Measurements from ENCODE around the gene FUT9. TPM values are rescaled to one million over a fixed set of nuclear protein-coding genes. Genes with fewer than 3 reads are reported as not detected.

FUT9 gene
- total RNA-seq, 5 donors from 2014 or later (not counting 1 experiment from before 2014, with no cell fraction given), result not detected

GRCh38 chr6:96014846-96015517 lies 792 bp upstream of the FUT9 start:
- H3K27me3 Mint-ChIP-seq, result peaks cover 26 to 29% of the 10 kb centered on the region in 2 donors
- H3K27ac ChIP-seq (ENCODE audit: low read length), result no peak overlapping the region

GRCh38 chr6:96016334-96017069 lies 728 bp downstream of the FUT9 start:
- Mint-ChIP-seq H3K4me3 (peak overlapping the region in 1 of 3 donors; percentile 39), H3K27me3 (peaks cover 26 to 29% of the 10 kb centered on the region in 2 donors), H3K36me3 (no peaks in the 10 kb centered on the region), H3K9me3 (peaks cover 0 to 3% (median 0%) of the 10 kb centered on the region in 3 donors), H3K27ac (no peak overlapping the region), H3K4me1 (peaks cover 0 to 6% (median 0%) of the 10 kb centered on the region in 3 donors)
- POLR2A ChIA-PET, result no interaction called here
- DNase-seq (no peak), ATAC-seq (replicated peaks in 1 of 4) (no peak)
- H3K36me3 ChIP-seq (ENCODE audit: control insufficient read depth in 2 of 2, extremely low read depth in 1 of 2, insufficient read depth in 1 of 2, low read length in 1 of 2), result no peaks in the 10 kb centered on the region
- WGBS (ENCODE audit: insufficient coverage), result 5% methylated on average over 14 of the region's 18 CpGs
- H3K9me3 ChIP-seq, result no peaks in the 10 kb centered on the region
- H3K4me3 ChIP-seq (ENCODE audit: control insufficient read depth in 1 of 2, extremely low read depth in 1 of 2, low read length in 1 of 2), result no peak overlapping the region
- peaks cover 7 to 13% of the 10 kb centered on the region in 2 experiments for H3K27me3 ChIP-seq (replicated peaks in 1 of 2; ENCODE audit: control insufficient read depth in 2 of 2, extremely low read depth in 1 of 2, insufficient read depth in 2 of 2, low read length in 1 of 2)
- no peak overlapping the region for H3K27ac ChIP-seq (ENCODE audit: low read length)
- CTCF ChIA-PET, result interaction anchor here in 1 of 2 donors (0.6 kb wide), 1 partner anchor 926 kb away, joined by 6 read pairs; no protein-coding TSS in a partner anchor
- no peaks in the 10 kb centered on the region for H3K4me1 ChIP-seq (ENCODE audit: control insufficient read depth in 1 of 2, extremely low read depth in 1 of 2, insufficient read depth in 2 of 2, low read length in 2 of 2)

More at GRCh38 chr6:96014846-96015517, 792 bp upstream of the FUT9 start:
- Mint-ChIP-seq H3K4me1 (peaks cover 0 to 6% (median 0%) of the 10 kb centered on the region in 3 donors), H3K27ac (no peak overlapping the region), H3K4me3 (no peak overlapping the region), H3K9me3 (peaks cover 0 to 3% (median 0%) of the 10 kb centered on the region in 3 donors), H3K36me3 (no peaks in the 10 kb centered on the region)
- CTCF ChIA-PET, result no interaction called here
- Histone ChIP-seq H3K4me3 (ENCODE audit: control insufficient read depth in 1 of 2, extremely low read depth in 1 of 2, low read length in 1 of 2) (no peak overlapping the region), H3K27me3 (replicated peaks in 1 of 2; ENCODE audit: control insufficient read depth in 2 of 2, extremely low read depth in 1 of 2, insufficient read depth in 2 of 2, low read length in 1 of 2) (peaks cover 7 to 13% of the 10 kb centered on the region in 2 experiments), H3K4me1 (ENCODE audit: control insufficient read depth in 1 of 2, extremely low read depth in 1 of 2, insufficient read depth in 2 of 2, low read length in 2 of 2) (no peaks in the 10 kb centered on the region), H3K36me3 (ENCODE audit: control insufficient read depth in 2 of 2, extremely low read depth in 1 of 2, insufficient read depth in 1 of 2, low read length in 1 of 2) (no peaks in the 10 kb centered on the region), H3K9me3 (no peaks in the 10 kb centered on the region)
- 3% methylated on average over 11 of the region's 20 CpGs for WGBS (ENCODE audit: insufficient coverage)
- POLR2A ChIA-PET, result no interaction called here
- ATAC-seq (replicated peaks in 1 of 4) (peak in 1 of 4 experiments; percentile 13), DNase-seq (no peak)

- no peak overlapping the region for H3K4me3 Mint-ChIP-seq
- DNase-seq (no peak), ATAC-seq (replicated peaks in 1 of 4) (no peak)
- no peak overlapping the region for H3K27ac ChIP-seq (ENCODE audit: low read length)
- 71% methylated on average over 1 of the region's 2 CpGs for WGBS (ENCODE audit: insufficient coverage)
- H3K9me3 ChIP-seq, result no peaks in the 10 kb centered on the region
- H3K4me1 ChIP-seq (ENCODE audit: control insufficient read depth in 1 of 2, extremely low read depth in 1 of 2, insufficient read depth in 2 of 2, low read length in 2 of 2), result no peaks in the 10 kb centered on the region
- no peak overlapping the region for H3K27ac Mint-ChIP-seq
- no peak overlapping the region for H3K4me3 ChIP-seq (ENCODE audit: control insufficient read depth in 1 of 2, extremely low read depth in 1 of 2, low read length in 1 of 2)
- ChIA-PET CTCF (interaction anchor here in 1 of 2 donors (0.6 kb wide), 1 partner anchor 926 kb away, joined by 6 read pairs; no protein-coding TSS in a partner anchor), POLR2A (no interaction called here)
- no peaks in the 10 kb centered on the region for H3K36me3 ChIP-seq (ENCODE audit: control insufficient read depth in 2 of 2, extremely low read depth in 1 of 2, insufficient read depth in 1 of 2, low read length in 1 of 2)
- peaks cover 0 to 3% (median 0%) of the 10 kb centered on the region in 3 donors for H3K9me3 Mint-ChIP-seq
- peaks cover 7 to 13% of the 10 kb centered on the region in 2 experiments for H3K27me3 ChIP-seq (replicated peaks in 1 of 2; ENCODE audit: control insufficient read depth in 2 of 2, extremely low read depth in 1 of 2, insufficient read depth in 2 of 2, low read length in 1 of 2)
- H3K36me3 Mint-ChIP-seq, result no peaks in the 10 kb centered on the region
- H3K27me3 Mint-ChIP-seq, result peaks cover 26 to 29% of the 10 kb centered on the region in 2 donors
- H3K4me1 Mint-ChIP-seq, result peaks cover 0 to 6% (median 0%) of the 10 kb centered on the region in 3 donors
Observed at GRCh38 chr6:96017070-96017359, 1.2 kb downstream of the FUT9 start.

- Mint-ChIP-seq H3K4me1 (no peaks in the 10 kb centered on the region), H3K36me3 (no peaks in the 10 kb centered on the region), H3K9me3 (no peaks in the 10 kb centered on the region), H3K27ac (no peak overlapping the region), H3K4me3 (no peak overlapping the region), H3K27me3 (peaks cover under 1 to 1% of the 10 kb centered on the region in 2 donors)
- POLR2A ChIA-PET, result no interaction called here
- no peak for ATAC-seq (replicated peaks in 1 of 4)
- no peak overlapping the region for H3K27ac ChIP-seq (ENCODE audit: low read length)
- H3K4me1 ChIP-seq (ENCODE audit: control insufficient read depth in 1 of 2, extremely low read depth in 1 of 2, insufficient read depth in 2 of 2, low read length in 2 of 2), result no peaks in the 10 kb centered on the region
- no peaks in the 10 kb centered on the region for H3K9me3 ChIP-seq
- H3K27me3 ChIP-seq (replicated peaks in 1 of 2; ENCODE audit: control insufficient read depth in 2 of 2, extremely low read depth in 1 of 2, insufficient read depth in 2 of 2, low read length in 1 of 2), result peaks cover 0 to 2% of the 10 kb centered on the region in 2 experiments
- H3K4me3 ChIP-seq (ENCODE audit: control insufficient read depth in 1 of 2, extremely low read depth in 1 of 2, low read length in 1 of 2), result no peak overlapping the region
- no peaks in the 10 kb centered on the region for H3K36me3 ChIP-seq (ENCODE audit: control insufficient read depth in 2 of 2, extremely low read depth in 1 of 2, insufficient read depth in 1 of 2, low read length in 1 of 2)
- no peak for DNase-seq
- CTCF ChIA-PET, result no interaction called here
Observed at GRCh38 chr6:96022225-96022624, 6.5 kb downstream of the FUT9 start.

- Histone ChIP-seq H3K27ac (ENCODE audit: low read length) (no peak overlapping the region), H3K4me1 (ENCODE audit: control insufficient read depth in 1 of 2, extremely low read depth in 1 of 2, insufficient read depth in 2 of 2, low read length in 2 of 2) (peaks cover 0 to 2% of the 10 kb centered on the region in 2 experiments), H3K36me3 (ENCODE audit: control insufficient read depth in 2 of 2, extremely low read depth in 1 of 2, insufficient read depth in 1 of 2, low read length in 1 of 2) (no peaks in the 10 kb centered on the region), H3K27me3 (replicated peaks in 1 of 2; ENCODE audit: control insufficient read depth in 2 of 2, extremely low read depth in 1 of 2, insufficient read depth in 2 of 2, low read length in 1 of 2) (no peaks in the 10 kb centered on the region), H3K9me3 (no peaks in the 10 kb centered on the region), H3K4me3 (ENCODE audit: control insufficient read depth in 1 of 2, extremely low read depth in 1 of 2, low read length in 1 of 2) (no peak overlapping the region)
- 80% methylated on average over 1 of the region's 7 CpGs for WGBS (ENCODE audit: insufficient coverage)
- no peak for ATAC-seq (replicated peaks in 1 of 4)
- H3K27me3 Mint-ChIP-seq, result no peaks in the 10 kb centered on the region
- no peaks in the 10 kb centered on the region for H3K36me3 Mint-ChIP-seq
- CTCF ChIA-PET, result no interaction called here
- H3K4me3 Mint-ChIP-seq, result no peak overlapping the region
- no peak overlapping the region for H3K27ac Mint-ChIP-seq
- no peaks in the 10 kb centered on the region for H3K9me3 Mint-ChIP-seq
- H3K4me1 Mint-ChIP-seq, result no peaks in the 10 kb centered on the region
- POLR2A ChIA-PET, result no interaction called here
- DNase-seq, result no peak
Observed at GRCh38 chr6:96032661-96033060, 16.9 kb downstream of the FUT9 start.

GRCh38 chr6:96051555-96051954 lies 35.8 kb downstream of the FUT9 start:
- no peaks in the 10 kb centered on the region for H3K27me3 ChIP-seq (replicated peaks in 1 of 2; ENCODE audit: control insufficient read depth in 2 of 2, extremely low read depth in 1 of 2, insufficient read depth in 2 of 2, low read length in 1 of 2)
- ChIA-PET POLR2A (no interaction called here), CTCF (no interaction called here)
- no peak overlapping the region for H3K27ac ChIP-seq (ENCODE audit: low read length)
- H3K4me1 ChIP-seq (ENCODE audit: control insufficient read depth in 1 of 2, extremely low read depth in 1 of 2, insufficient read depth in 2 of 2, low read length in 2 of 2), result no peaks in the 10 kb centered on the region
- H3K36me3 ChIP-seq (ENCODE audit: control insufficient read depth in 2 of 2, extremely low read depth in 1 of 2, insufficient read depth in 1 of 2, low read length in 1 of 2), result no peaks in the 10 kb centered on the region
- no peak overlapping the region for H3K27ac Mint-ChIP-seq
- H3K27me3 Mint-ChIP-seq, result no peaks in the 10 kb centered on the region
- H3K4me1 Mint-ChIP-seq, result no peaks in the 10 kb centered on the region
- no peak for ATAC-seq (replicated peaks in 1 of 4)
- no peak overlapping the region for H3K4me3 Mint-ChIP-seq
- no peaks in the 10 kb centered on the region for H3K9me3 ChIP-seq
- no peak overlapping the region for H3K4me3 ChIP-seq (ENCODE audit: control insufficient read depth in 1 of 2, extremely low read depth in 1 of 2, low read length in 1 of 2)
- H3K9me3 Mint-ChIP-seq, result peaks cover 0 to 5% (median 0%) of the 10 kb centered on the region in 3 donors
- DNase-seq, result no peak
- no peaks in the 10 kb centered on the region for H3K36me3 Mint-ChIP-seq
